ENCODE data around the gene SCYGR1.

The SCYGR1 gene

GRCh38 chr2:227379095-227379494, 8.7 kb downstream of the SCYGR1 start, which contains the start of gene TM4SF20:
Gene TM4SF20, minus strand, starts transcription at chr2:227379306. Its CDS starts 38 bp downstream, at chr2:227379268.
- H3K27ac Mint-ChIP-seq, result no peak within 1 kb of the TSS
- H3K36me3 Mint-ChIP-seq (ENCODE audit: low read depth), result no peaks in the 10 kb centered on the region
- no peaks in the 10 kb centered on the region for H3K27me3 Mint-ChIP-seq (ENCODE audit: low read depth)
- TF ChIP-seq CTCF (IDR thresholded peaks at IDR 0.05; ENCODE audit: unreplicated experiment in 3 of 3), result no peak
- H3K4me3 Mint-ChIP-seq, result no peak within 1 kb of the TSS
- H3K9me3 Mint-ChIP-seq, result no peaks in the 10 kb centered on the region
- H3K4me1 Mint-ChIP-seq, result no peaks in the 10 kb centered on the region

GRCh38 chr2:227378371-227378782, 9.4 kb downstream of the SCYGR1 start:
- no peaks in the 10 kb centered on the region for H3K27me3 Mint-ChIP-seq (ENCODE audit: low read depth)
- no peaks in the 10 kb centered on the region for H3K4me1 Mint-ChIP-seq

GRCh38 chr2:227377467-227378351, 10.0 kb downstream of the SCYGR1 start:
- no peak for TF ChIP-seq CTCF (IDR thresholded peaks at IDR 0.05; ENCODE audit: unreplicated experiment in 3 of 3)
- Mint-ChIP-seq H3K27ac (no peak overlapping the region), H3K4me3 (no peak overlapping the region), H3K9me3 (no peaks in the 10 kb centered on the region), H3K4me1 (no peaks in the 10 kb centered on the region), H3K36me3 (ENCODE audit: low read depth) (no peaks in the 10 kb centered on the region), H3K27me3 (ENCODE audit: low read depth) (no peaks in the 10 kb centered on the region)

More at GRCh38 chr2:227378371-227378782, 9.4 kb downstream of the SCYGR1 start:
- no peaks in the 10 kb centered on the region for H3K9me3 Mint-ChIP-seq
- no peak overlapping the region for H3K4me3 Mint-ChIP-seq
- no peak for TF ChIP-seq CTCF (IDR thresholded peaks at IDR 0.05; ENCODE audit: unreplicated experiment in 3 of 3)
- no peak overlapping the region for H3K27ac Mint-ChIP-seq
- H3K36me3 Mint-ChIP-seq (ENCODE audit: low read depth), result no peaks in the 10 kb centered on the region

GRCh38 chr2:227376656-227377396, 10.9 kb downstream of the SCYGR1 start:
- no peaks in the 10 kb centered on the region for H3K9me3 Mint-ChIP-seq
- no peak overlapping the region for H3K4me3 Mint-ChIP-seq
- no peaks in the 10 kb centered on the region for H3K27me3 Mint-ChIP-seq (ENCODE audit: low read depth)
- peaks cover 3% of the 10 kb centered on the region for H3K4me1 Mint-ChIP-seq
- H3K36me3 Mint-ChIP-seq (ENCODE audit: low read depth), result no peaks in the 10 kb centered on the region
- H3K27ac Mint-ChIP-seq, result no peak overlapping the region
- TF ChIP-seq CTCF (IDR thresholded peaks at IDR 0.05; ENCODE audit: unreplicated experiment in 3 of 3), result no peak

GRCh38 chr2:227374158-227374557, 13.6 kb downstream of the SCYGR1 start:
- no peaks in the 10 kb centered on the region for H3K36me3 Mint-ChIP-seq (ENCODE audit: low read depth)
- no peak overlapping the region for H3K4me3 Mint-ChIP-seq
- no peak for TF ChIP-seq CTCF (IDR thresholded peaks at IDR 0.05; ENCODE audit: unreplicated experiment in 3 of 3)
- no peaks in the 10 kb centered on the region for H3K27me3 Mint-ChIP-seq (ENCODE audit: low read depth)
- H3K9me3 Mint-ChIP-seq, result no peaks in the 10 kb centered on the region
- H3K4me1 Mint-ChIP-seq, result peaks cover 15% of the 10 kb centered on the region
- no peak overlapping the region for H3K27ac Mint-ChIP-seq
